ENCODE measurements around the gene RPSA.
"Not testable (repeated sequence)": the region's sequence is repeated elsewhere in the genome, so short reads cannot be mapped to it uniquely, and the experiment has no call there.

RPSA gene

GRCh38 chr3:39406368-39407258, at the start of gene RPSA:
Gene RPSA (plus strand): TSS chr3:39406720. CDS start chr3:39407654, 934 bp downstream.
- DNase-seq = peak; percentile 91 to 99 (median 96)
- intact Hi-C loops (cut with DNase I) = loop anchor here (1.0 kb wide), 1 partner anchor 22 kb away; no protein-coding TSS in a partner anchor

GRCh38 chr3:39358333-39358732, 48.2 kb upstream of the RPSA start:
- intact Hi-C loops (cut with DNase I) = no loop called here
- no peak for DNase-seq

- no peak for DNase-seq
- intact Hi-C loops (cut with DNase I) = no loop called here
These were observed 45.1 kb upstream of the RPSA start for GRCh38 chr3:39361252-39361927.

GRCh38 chr3:39362192-39362591, 44.3 kb upstream of the RPSA start:
- DNase-seq = no peak
- intact Hi-C loops (cut with DNase I) = no loop called here

- intact Hi-C loops (cut with DNase I) = no loop called here
- DNase-seq = no peak
These were observed 43.7 kb upstream of the RPSA start for GRCh38 chr3:39362812-39363211.

- intact Hi-C loops (cut with DNase I); DNase-seq: not testable (repeated sequence)
These were observed 36.1 kb upstream of the RPSA start for GRCh38 chr3:39370450-39370849.

- intact Hi-C loops (cut with DNase I) = no loop called here
These were observed 33.7 kb upstream of the RPSA start for GRCh38 chr3:39372833-39373232.

GRCh38 chr3:39376959-39377634, 29.4 kb upstream of the RPSA start:
- DNase-seq = no peak
- intact Hi-C loops (cut with DNase I) = no loop called here

More at GRCh38 chr3:39372833-39373232, 33.7 kb upstream of the RPSA start:
- no peak for DNase-seq

- peak in 1 of 10 donors; percentile 9 for DNase-seq
- intact Hi-C loops (cut with DNase I) = no loop called here
These were observed 28.4 kb upstream of the RPSA start for GRCh38 chr3:39378088-39378487.

- DNase-seq = no peak
These were observed 27.4 kb upstream of the RPSA start for GRCh38 chr3:39378957-39379777.

GRCh38 chr3:39379778-39380155, 26.8 kb upstream of the RPSA start:
- intact Hi-C loops (cut with DNase I) = no loop called here
- no peak for DNase-seq

More at GRCh38 chr3:39378957-39379777, 27.4 kb upstream of the RPSA start:
- intact Hi-C loops (cut with DNase I) = no loop called here

- no peak for DNase-seq
- intact Hi-C loops (cut with DNase I) = no loop called here
These were observed 25.1 kb upstream of the RPSA start for GRCh38 chr3:39381432-39381831.

GRCh38 chr3:39383045-39383880, 23.3 kb upstream of the RPSA start, which contains the start of gene SLC25A38:
Gene SLC25A38 (plus strand): TSS chr3:39383370. CDS start chr3:39383725, 355 bp downstream.
- peak; percentile 67 to 98 (median 90) for DNase-seq
- intact Hi-C loops (cut with DNase I) = loop anchor here (2.0 kb wide), 1 partner anchor 276 kb away; the partner anchor contains the start of genes GORASP1 and TTC21A

GRCh38 chr3:39383881-39384664, 22.4 kb upstream of the RPSA start:
- intact Hi-C loops (cut with DNase I) = loop anchor here (1.0 to 2.0 kb wide), 2 partner anchors 22 to 277 kb away; partner anchors contain the start of genes GORASP1, RPSA and TTC21A
- DNase-seq = peak; percentile 93 to 99 (median 96)

GRCh38 chr3:39384665-39385000, 21.9 kb upstream of the RPSA start:
- intact Hi-C loops (cut with DNase I) = loop anchor here (1.0 kb wide), 1 partner anchor 22 kb away; the partner anchor contains the start of gene RPSA

GRCh38 chr3:39385456-39386090, 20.9 kb upstream of the RPSA start:
- no peak for DNase-seq
- intact Hi-C loops (cut with DNase I) = no loop called here

More at GRCh38 chr3:39384665-39385000, 21.9 kb upstream of the RPSA start:
- DNase-seq = no peak

GRCh38 chr3:39386318-39386717, 20.2 kb upstream of the RPSA start:
- intact Hi-C loops (cut with DNase I) = no loop called here

More at GRCh38 chr3:39386318-39386717, 20.2 kb upstream of the RPSA start:
- DNase-seq = no peak
